ENCODE measurements around the gene HIPK3. TPM values are rescaled to one million over a fixed set of nuclear protein-coding genes. Genes with fewer than 3 reads are reported as not detected.

The HIPK3 gene
- 100 to 1,000 TPM in 2 of 4 donors, 10 to 100 TPM in 2; 85.2 to 283 (median 126) TPM for total RNA-seq

- intact Hi-C loops (cut with DNase I; ENCODE audit: low total_unique reads) (loop anchor here (1.0 to 10.0 kb wide), 5 partner anchors 33 to 480 kb away; partner anchors contain the start of genes C11orf91, CD59 and QSER1), in situ Hi-C loops (cut with MboI; ENCODE audit: low sequenced_read_pairs in 4 of 4) (loop anchor here in 2 of 4 donors (5.0 to 25.0 kb wide), 3 partner anchors 70 to 430 kb away; partner anchors contain the start of gene CSTF3 (in 1 of the 2))
- ATAC-seq = peak; percentile 67 to 70
Observed at GRCh38 chr11:33257160-33257896, at the start of gene HIPK3. HIPK3 (plus strand) TSS chr11:33257381.

GRCh38 chr11:33207408-33207985 lies 49.7 kb upstream of the HIPK3 start:
- in situ Hi-C loops (cut with MboI; ENCODE audit: low sequenced_read_pairs in 4 of 4) = no loop called here
- Histone ChIP-seq H3K4me3 (no peak overlapping the region), H3K27me3 (no peaks in the 10 kb centered on the region), H3K36me3 (no peaks in the 10 kb centered on the region), H3K9me3 (no peaks in the 10 kb centered on the region), H3K27ac (peak overlapping the region in 2 of 4 donors; percentile 16 to 18), H3K4me1 (no peaks in the 10 kb centered on the region)
- DNase-seq (no peak), ATAC-seq (peak; percentile 19 to 44)
- TF ChIP-seq CTCF (IDR thresholded peaks at IDR 0.05 in 4 of 5, conservative IDR thresholded peaks at IDR 0.05 in 1 of 5) (no peak), POLR2A (IDR thresholded peaks at IDR 0.05) (no peak)
- intact Hi-C loops (cut with DNase I; ENCODE audit: low total_unique reads) = no loop called here

More at GRCh38 chr11:33257160-33257896, at the start of gene HIPK3:
- no peaks in the 10 kb centered on the region for H3K36me3 ChIP-seq
- peak; percentile 70 to 71 for DNase-seq
- H3K4me3 ChIP-seq = peak within 1 kb of the TSS; percentile 73 to 96 (median 90)
- TF ChIP-seq POLR2A (IDR thresholded peaks at IDR 0.05) (peak; percentile 82 to 88), CTCF (IDR thresholded peaks at IDR 0.05 in 4 of 5, conservative IDR thresholded peaks at IDR 0.05 in 1 of 5) (peak in 4 of 5 experiments; percentile 55 to 72 (median 64))
- H3K4me1 ChIP-seq = peaks cover 25 to 30% of the 10 kb centered on the region in 2 donors
- H3K27ac ChIP-seq = peak within 1 kb of the TSS; percentile 97 to 100 (median 100)
- H3K9me3 ChIP-seq = no peaks in the 10 kb centered on the region
- no peaks in the 10 kb centered on the region for H3K27me3 ChIP-seq

DNA sequence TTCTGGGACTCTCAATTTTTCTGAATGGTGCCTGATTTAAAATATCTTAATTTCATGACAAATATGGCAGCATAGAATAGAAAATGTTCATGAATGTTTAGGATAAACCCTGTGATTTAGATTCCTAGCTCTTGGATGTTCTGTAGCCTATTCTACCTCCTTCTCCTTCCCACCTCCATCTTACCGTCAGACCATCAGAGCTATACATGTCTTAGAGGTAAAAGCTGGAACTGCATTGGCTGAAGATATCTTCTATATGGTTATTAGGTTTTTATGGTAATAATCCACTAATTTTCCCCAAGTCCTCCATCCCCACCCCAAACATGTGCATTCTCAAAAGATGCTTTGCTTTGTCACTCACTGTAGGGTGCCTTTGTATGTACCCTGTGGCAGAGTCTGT lies 49.0 kb upstream of the HIPK3 start:
- no peak for DNase-seq
- in situ Hi-C loops (cut with MboI; ENCODE audit: low sequenced_read_pairs in 4 of 4) (no loop called here), intact Hi-C loops (cut with DNase I; ENCODE audit: low total_unique reads) (no loop called here)
- Histone ChIP-seq H3K27me3 (no peaks in the 10 kb centered on the region), H3K9me3 (no peaks in the 10 kb centered on the region), H3K4me1 (no peaks in the 10 kb centered on the region), H3K36me3 (no peaks in the 10 kb centered on the region), H3K4me3 (no peak overlapping the region), H3K27ac (peak overlapping the region in 2 of 4 donors; percentile 16 to 18)
- no peak for ATAC-seq
- no peak for TF ChIP-seq CTCF (IDR thresholded peaks at IDR 0.05 in 4 of 5, conservative IDR thresholded peaks at IDR 0.05 in 1 of 5)
- TF ChIP-seq POLR2A (IDR thresholded peaks at IDR 0.05) = no peak

- no peak overlapping the region for H3K27ac ChIP-seq
Observed at GRCh38 chr11:33211153-33211552, 46.0 kb upstream of the HIPK3 start.

More at GRCh38 chr11:33211153-33211552, 46.0 kb upstream of the HIPK3 start:
- no peak overlapping the region for H3K4me3 ChIP-seq
- no peaks in the 10 kb centered on the region for H3K9me3 ChIP-seq
- intact Hi-C loops (cut with DNase I; ENCODE audit: low total_unique reads) = no loop called here
- ATAC-seq (no peak), DNase-seq (no peak)
- no peaks in the 10 kb centered on the region for H3K27me3 ChIP-seq
- no peaks in the 10 kb centered on the region for H3K4me1 ChIP-seq
- H3K36me3 ChIP-seq = no peaks in the 10 kb centered on the region
- TF ChIP-seq POLR2A (IDR thresholded peaks at IDR 0.05) (no peak), CTCF (IDR thresholded peaks at IDR 0.05 in 4 of 5, conservative IDR thresholded peaks at IDR 0.05 in 1 of 5) (no peak)
- in situ Hi-C loops (cut with MboI; ENCODE audit: low sequenced_read_pairs in 4 of 4) = no loop called here

All from gastrocnemius medialis (tissue), 4 donors.